ENCODE data around the gene SBNO2.

DNA sequence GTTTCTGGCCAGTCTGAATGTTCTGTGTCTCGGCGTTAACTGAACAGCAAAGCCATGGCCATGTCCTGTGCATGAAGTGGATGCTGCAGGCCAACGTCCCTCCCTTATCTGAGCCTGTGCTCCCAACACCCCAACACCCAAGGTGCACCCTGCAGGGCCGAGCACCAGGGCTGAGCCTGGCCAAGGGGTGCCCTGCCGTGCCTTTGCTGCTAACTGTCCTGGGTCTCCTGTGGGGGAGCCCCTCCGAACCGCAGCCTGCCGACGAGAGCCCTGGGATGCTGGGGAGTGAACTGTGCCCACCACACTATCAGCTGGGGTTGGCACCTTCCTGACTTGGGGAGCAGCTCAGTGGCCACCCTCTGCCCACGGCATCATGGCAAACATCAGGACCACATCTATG lies 52.7 kb downstream of the SBNO2 start:
- TF ChIP-seq, protein P1, sequence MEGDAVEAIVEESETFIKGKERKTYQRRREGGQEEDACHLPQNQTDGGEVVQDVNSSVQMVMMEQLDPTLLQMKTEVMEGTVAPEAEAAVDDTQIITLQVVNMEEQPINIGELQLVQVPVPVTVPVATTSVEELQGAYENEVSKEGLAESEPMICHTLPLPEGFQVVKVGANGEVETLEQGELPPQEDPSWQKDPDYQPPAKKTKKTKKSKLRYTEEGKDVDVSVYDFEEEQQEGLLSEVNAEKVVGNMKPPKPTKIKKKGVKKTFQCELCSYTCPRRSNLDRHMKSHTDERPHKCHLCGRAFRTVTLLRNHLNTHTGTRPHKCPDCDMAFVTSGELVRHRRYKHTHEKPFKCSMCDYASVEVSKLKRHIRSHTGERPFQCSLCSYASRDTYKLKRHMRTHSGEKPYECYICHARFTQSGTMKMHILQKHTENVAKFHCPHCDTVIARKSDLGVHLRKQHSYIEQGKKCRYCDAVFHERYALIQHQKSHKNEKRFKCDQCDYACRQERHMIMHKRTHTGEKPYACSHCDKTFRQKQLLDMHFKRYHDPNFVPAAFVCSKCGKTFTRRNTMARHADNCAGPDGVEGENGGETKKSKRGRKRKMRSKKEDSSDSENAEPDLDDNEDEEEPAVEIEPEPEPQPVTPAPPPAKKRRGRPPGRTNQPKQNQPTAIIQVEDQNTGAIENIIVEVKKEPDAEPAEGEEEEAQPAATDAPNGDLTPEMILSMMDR (conservative IDR thresholded peaks at IDR 0.05; ENCODE audit: low read depth, low read length): no peak
- no peak for TF ChIP-seq EZH2 (IDR thresholded peaks at IDR 0.05; ENCODE audit: borderline replicate concordance, low read depth, low read length, poor library complexity, severe bottlenecking)
